Adrenal gland (tissue), 5 donors: ENCODE measurements around the gene CBX4.

Source experiments
- CTCF ChIP-seq, 6 experiments: fragments of 450-650 bp in 4 of 6; fragments of 200-600 bp in 2 of 6; sonication (generic) in 1 of 6; IDR thresholded peaks; 1 replicate in 5 of 6; 2 replicates in 1 of 6; pipeline versions ENCODE4 v1.5.1 to v1.8.0; 2016 to 2021; ENCODE audit warnings: antibody characterized with exemption in 6 of 6, mild to moderate bottlenecking in 2 of 6, moderate library complexity in 1 of 6
- POLR2A ChIP-seq, 2 donors: fragments of 450-650 bp; IDR thresholded peaks; one replicate each; pipeline ENCODE4 v1.6.1; 2017; ENCODE audit warnings: antibody characterized with exemption in 2 of 2, mild to moderate bottlenecking in 2 of 2, moderate library complexity in 1 of 2
- donor health status: DM: no; HTN: no; CAD: no.

- TF ChIP-seq CTCF (IDR thresholded peaks at IDR 0.05) (no peak), POLR2A (IDR thresholded peaks at IDR 0.05) (no peak)
These were observed 7.7 kb downstream of the CBX4 start for GRCh38 chr17:79831265-79832217.
